SK-N-DZ (cell line): ENCODE results near the gene SAMD13.
A peak's percentile ranks its signal among the peaks of the same experiment; 100 is the strongest.

ENCODE experiments used
- DNase-seq: peaks from one replicate; pipeline ENCODE4 v3.0.0-alpha.2; 2015; ENCODE audit warnings: low spot score

The SAMD13 gene

GRCh38 chr1:84344286-84344685 lies 42.8 kb downstream of the SAMD13 start:
- no peak for DNase-seq

DNA sequence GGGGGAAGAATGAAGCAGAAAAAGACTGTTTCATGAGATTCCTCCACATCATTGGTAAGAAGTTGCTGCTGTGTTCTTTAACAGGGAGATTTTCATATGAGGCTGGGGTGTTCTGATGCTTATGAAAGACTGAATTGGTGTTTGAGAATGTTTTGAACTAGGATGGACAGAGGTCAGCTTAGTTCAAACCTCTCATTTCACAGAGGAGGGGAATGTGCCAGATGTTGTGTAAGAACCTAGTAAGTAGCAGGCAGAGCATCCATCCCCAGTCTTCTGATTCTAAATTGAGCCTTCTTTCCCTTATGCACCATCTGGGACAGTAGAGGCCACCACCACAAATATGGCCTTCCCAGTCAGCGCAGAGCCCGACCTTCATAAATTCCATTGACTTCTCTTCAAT lies 43.7 kb downstream of the SAMD13 start:
- no peak for DNase-seq

DNA sequence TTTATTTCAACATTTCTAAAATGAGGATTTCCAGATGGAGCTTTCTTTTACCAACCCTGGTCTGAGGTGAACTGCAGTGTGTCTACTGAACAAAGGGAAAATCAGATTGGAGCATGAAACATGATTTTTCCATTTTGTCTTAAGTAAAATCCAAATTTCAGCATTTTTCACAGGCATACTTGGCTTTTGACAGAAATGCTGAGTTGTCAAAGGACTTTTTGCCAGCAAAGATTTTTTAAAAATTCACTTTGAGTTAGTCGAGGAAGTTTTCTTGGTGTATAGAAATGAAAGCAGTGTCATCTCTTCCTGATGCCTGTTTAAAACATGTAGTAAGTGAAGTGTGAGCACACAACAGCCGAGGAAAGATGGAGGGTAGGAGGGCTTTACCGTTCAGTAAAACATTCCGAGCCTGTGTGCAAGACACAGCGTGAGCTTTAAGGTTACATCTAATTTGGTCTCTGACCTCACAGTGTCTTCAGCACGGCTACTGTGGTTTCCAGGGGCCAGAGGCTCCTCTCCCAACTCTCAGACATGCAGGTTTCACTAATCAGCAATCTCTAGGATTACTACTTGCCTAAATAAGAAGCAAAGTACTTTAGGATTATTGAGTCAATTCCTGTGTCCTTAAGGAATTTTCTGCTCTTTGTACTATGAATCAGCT lies 45.9 kb downstream of the SAMD13 start:
- no peak for DNase-seq

GRCh38 chr1:84347932-84348555 lies 46.5 kb downstream of the SAMD13 start:
- DNase-seq, result no peak

DNA sequence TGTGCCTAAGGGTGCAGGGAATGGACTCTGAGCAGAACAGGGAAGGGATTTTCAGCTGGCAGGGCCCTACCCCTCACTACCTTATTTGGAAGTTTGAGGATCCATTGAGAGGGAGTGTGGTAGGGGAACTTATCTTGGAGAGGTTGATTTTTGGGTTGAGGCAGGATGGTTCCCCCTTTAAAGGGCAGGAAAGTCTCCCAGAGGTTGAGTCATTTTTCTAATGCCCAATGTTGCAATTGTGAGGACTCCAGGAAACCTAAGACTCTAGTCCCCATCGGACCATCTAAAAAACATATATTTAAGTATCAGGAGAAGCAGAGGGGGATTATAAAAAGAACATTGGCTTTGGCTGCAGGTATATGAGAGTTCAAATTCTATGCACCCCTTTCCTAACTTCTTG lies 47.3 kb downstream of the SAMD13 start:
- no peak for DNase-seq

- DNase-seq, result no peak
Measured at GRCh38 chr1:84350104-84350503, 48.6 kb downstream of the SAMD13 start.

DNA sequence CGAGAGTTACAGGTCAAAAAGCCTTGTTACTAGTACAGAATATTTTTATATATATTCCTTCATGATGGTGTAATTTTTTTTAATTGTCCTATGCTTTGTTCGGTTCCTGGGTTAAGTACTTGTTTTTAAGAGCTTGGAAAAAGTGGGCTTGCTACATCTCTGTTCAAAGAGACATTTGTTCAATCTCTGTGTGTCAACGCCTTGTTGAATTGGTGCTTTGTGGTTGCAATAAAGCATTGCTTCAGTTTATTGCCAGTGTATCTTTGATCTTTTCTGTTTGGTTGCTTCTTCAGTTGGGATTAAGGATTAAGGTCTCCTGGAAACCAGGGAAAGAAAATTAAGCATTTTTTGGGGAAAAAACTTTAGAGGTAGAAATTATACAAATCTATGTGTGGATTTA lies 49.0 kb downstream of the SAMD13 start:
- DNase-seq, result no peak

DNA sequence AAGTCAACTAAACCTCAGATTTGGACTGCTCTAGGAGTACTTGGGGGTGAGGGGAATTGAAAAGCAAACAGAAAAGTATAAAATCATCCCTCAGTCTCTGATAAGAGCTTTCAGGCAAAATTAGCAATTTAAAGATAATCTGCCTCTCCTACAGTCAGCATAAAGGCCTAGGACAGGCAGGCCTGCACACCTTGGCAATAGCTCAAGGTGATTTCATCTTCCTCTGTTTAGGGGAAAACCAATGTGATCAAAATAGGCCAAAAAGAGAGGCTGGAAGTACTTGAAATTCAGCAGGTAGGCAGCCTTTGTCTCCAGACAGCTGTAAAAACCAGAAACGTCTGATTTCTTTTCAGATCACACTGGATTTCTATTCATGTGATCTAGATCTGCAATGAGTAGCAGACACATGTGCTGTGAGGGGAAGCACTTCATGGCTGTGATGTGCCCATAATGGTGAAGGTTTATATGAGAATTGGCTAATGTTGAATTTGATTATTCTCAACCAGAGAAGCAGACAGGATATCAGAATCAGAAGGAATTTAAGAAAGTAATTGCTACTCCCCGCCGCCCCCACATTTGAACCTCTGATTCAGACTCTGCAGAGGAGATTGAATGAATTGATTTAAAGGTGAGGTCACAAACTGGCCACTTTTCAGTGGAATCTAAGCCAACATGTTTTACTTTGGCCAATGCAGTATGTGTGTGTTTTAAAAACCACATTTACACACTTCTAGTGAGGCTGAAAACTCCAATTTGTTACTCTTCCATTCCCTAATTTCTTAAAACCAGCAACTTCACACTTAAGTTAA lies 51.0 kb downstream of the SAMD13 start:
- DNase-seq, result peak; percentile 25

- peak; percentile 86 for DNase-seq
Measured at GRCh38 chr1:84353695-84354094, 52.2 kb downstream of the SAMD13 start.

DNA sequence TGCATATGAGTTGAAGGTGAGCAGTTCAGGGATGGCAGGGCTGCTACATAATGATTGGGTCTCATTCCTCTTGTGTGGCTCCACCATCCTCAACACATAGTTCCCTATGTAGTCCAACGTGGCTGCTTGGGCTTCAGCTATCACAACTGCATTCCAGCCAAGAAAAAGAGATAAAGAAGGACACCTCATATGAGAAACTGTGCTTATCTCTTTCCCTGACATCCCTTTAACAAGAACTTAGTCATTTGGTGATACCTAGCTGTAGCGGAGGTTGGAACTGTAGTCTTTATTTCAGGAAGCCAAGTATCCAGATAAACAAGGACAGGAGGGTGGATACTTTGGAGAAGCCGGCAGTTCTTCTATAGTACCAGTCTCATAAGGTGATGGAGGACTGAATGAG lies 54.0 kb downstream of the SAMD13 start:
- DNase-seq, result no peak

- no peak for DNase-seq
Measured at GRCh38 chr1:84356881-84357280, 55.4 kb downstream of the SAMD13 start.

DNA sequence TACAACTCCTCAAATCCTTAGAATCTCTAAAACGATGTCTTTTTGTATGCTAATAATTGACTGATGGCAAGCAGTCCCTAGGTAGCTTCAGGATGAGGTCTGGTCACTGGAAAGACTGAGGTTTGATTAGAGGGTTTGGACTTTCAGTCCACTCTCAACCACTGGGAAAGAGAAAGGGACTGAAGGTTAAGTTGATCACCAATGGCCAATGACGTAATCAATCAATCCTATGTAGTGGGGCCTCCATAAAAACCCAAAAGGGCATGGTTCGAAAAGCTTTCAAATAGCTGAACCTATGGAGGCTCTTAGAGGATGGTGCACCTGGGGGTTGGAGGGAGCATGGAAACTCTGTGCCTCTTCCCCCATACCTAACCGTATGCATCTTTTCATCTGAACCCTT lies 57.2 kb downstream of the SAMD13 start:
- DNase-seq, result no peak

- DNase-seq, result no peak
Measured at GRCh38 chr1:84360316-84360715, 58.8 kb downstream of the SAMD13 start.

DNA sequence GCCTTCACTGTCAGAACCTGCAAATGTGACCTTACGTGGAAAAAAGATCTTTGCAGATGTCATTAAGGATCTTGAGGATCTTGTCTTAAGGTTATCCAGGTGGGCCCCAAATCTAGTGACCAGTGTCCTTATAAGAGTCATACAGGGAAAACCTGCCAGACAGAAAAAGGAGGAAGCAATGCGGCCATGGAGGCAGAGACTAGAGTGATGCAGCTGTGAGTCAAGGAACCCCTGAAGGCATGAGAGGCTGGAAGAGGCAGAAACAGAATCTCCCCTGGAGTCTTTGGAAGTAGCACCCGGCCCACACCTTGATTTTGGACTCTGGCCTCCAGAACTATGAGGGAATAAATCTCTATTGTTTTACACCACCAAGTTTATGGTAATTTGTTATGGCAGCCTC lies 60.3 kb downstream of the SAMD13 start:
- no peak for DNase-seq

DNA sequence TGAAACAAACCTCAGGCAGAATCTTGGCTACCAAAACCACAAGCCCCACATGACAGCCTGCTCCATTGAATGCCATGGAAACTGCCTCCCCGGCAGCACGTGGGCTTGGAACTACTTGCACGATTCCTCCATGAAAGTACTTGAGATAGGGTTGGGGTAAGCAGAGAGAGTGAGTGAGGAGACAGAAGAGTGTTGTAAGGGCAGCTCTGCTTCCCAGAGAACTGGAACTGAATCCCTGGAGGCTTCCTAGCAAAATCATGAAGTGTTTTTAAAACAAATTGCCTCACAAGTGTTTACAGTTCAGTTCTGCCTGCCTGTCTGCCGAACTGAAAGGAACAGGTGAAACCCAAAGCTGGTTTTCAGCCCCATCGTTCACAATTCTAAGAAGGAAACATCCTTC lies 61.5 kb downstream of the SAMD13 start:
- DNase-seq, result no peak

DNA sequence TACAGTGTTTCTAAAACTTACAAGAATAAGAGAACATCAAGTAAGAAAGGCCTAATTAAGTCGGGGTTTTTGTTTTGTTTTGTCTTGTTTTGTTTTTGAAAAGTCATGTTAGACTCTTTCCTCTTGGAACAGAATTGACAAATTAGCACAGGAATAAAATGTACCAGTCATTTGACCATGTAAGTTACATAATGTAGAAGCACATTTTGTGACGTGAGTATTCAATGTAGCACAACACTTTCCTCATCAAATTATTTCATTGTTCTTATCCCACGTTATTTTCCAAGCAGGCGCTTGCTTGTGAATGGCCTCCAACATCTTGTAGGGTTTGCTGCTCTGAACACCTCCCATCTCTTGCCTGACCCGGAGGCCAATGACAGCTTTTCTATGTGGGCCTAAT lies 62.1 kb downstream of the SAMD13 start:
- no peak for DNase-seq

DNA sequence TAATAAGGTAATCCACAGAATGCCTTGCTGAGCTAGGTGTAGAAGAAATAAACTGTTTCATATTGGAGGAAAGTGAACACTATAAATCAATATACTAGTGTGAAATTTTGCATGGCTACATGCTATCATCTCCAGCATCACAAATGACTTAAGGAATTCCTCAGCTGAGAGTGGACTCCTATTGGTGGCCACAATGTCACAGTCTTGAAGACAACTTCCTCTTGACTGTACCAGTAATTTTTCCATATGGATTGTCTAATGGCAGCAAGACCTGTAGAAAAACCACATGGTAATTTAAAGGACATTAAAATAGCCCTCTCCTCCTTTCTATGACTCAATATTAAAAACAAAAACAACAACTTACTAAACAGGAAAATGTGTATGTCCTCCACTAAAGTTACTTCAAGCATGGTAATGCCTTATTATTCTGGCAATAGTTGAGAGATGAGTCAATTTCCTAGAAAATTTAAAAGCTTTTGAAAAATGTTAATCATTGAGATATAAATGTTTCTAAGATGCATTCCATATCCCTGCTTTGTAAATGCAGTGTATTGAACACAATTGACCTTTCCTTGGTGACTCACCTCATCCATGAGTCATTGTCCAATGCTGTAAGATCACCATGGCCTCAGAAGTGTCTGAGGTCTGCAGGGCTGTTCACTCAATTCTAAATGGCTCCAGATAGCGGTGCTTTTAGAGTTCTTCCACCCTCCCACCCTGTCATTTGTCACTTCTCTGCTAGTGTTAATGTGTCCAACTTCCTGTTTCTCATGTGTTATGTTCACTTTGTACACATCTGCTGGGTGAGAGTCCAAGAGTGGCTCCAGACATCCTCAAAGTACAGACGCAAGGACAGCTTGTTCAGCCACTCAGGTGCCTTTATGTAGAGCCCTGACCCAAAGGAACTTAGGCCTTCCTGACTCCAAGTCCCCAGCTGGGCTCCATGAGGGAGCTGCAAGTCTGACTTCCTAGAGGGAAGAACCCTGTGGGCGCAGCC lies 64.0 kb downstream of the SAMD13 start:
- DNase-seq, result no peak

- DNase-seq, result no peak
Measured at GRCh38 chr1:84366786-84367185, 65.3 kb downstream of the SAMD13 start.

DNA sequence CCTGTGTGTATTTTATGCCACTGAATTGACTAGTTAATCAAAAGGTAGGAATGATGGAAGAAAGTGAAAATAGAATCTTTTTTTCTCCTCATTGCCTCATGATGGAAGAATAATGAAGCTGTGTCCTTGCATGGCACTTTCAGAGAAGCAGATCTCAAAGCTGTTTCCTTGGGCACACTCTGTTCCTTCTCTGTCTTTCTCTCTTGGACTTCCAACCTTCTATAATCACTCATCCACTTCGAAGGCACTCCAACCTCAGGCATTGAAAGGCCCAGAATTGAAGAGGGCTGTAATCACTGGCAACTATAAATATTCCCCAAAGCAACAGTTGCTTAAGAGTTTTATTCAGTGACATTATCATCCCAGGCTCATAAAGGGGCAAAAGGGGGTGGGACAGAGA lies 65.7 kb downstream of the SAMD13 start:
- DNase-seq, result no peak

DNA sequence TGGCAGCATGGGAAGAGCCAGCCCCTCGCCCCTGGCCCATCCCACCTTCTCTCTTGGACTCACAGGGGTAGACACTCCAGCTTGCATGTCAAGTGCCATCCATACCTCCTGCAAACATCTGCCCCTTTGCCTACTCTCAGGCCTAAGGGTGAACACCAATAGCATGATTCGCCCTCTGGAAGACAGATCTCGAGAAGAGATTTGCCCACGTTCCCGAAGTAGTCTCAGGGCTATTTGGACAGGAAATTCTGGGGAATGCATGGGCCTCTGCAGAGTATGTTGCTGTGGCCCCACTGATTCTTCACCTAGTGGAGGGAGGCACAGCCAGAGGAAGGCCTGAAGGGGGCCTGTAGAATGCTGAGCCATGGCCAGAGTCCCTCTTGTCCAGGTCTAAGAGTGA lies 66.9 kb downstream of the SAMD13 start:
- no peak for DNase-seq

- no peak for DNase-seq
Measured at GRCh38 chr1:84370266-84370665, 68.8 kb downstream of the SAMD13 start.
